SK-N-SH treated with all-trans-retinoic acid at 6 μM for 48 hours (cell line): ENCODE measurements around the gene RHBDD1.
A peak's percentile ranks its signal among the peaks of the same experiment; 100 is the strongest.

ENCODE experiments used
- ATAC-seq: fragments of 200-7000 bp; cut with Tn5 transposase; 3 replicates; pipeline ENCODE4 v1.9.1; 2020; ENCODE audit warnings: mild to moderate bottlenecking, moderate library complexity
- ARNTL ChIP-seq: fragments of 450-650 bp; formaldehyde crosslinking; IDR thresholded peaks from 2 replicates; pipeline ENCODE4 v1.5.0; 2020; ENCODE audit warnings: low read depth, mild to moderate bottlenecking, moderate library complexity, borderline replicate concordance
- CSDC2 ChIP-seq: fragments of 250-450 bp; sonication (Bioruptor Pico); IDR thresholded peaks from 2 replicates; pipeline ENCODE4 v1.5.0; 2020; ENCODE audit warnings: mild to moderate bottlenecking, moderate library complexity
- CSRNP3 ChIP-seq: fragments of 250-450 bp; sonication (Bioruptor Pico); IDR thresholded peaks from 2 replicates; pipeline ENCODE4 v1.5.1; 2021; ENCODE audit warnings: mild to moderate bottlenecking, moderate library complexity
- ESRRG ChIP-seq: fragments of 250-450 bp; sonication (Bioruptor Pico); IDR thresholded peaks from 2 replicates; pipeline ENCODE4 v1.6.1; 2021; ENCODE audit warnings: mild to moderate bottlenecking
- ISL1 ChIP-seq: fragments of 250-450 bp; sonication (Bioruptor Pico); IDR thresholded peaks from 2 replicates; pipeline ENCODE4 v2.1.2; 2022; ENCODE audit warnings: mild to moderate bottlenecking, moderate library complexity
- OSR1 ChIP-seq: fragments of 250-450 bp; sonication (Bioruptor Pico); IDR thresholded peaks from 2 replicates; pipeline ENCODE4 v1.8.0; 2022; ENCODE audit warnings: moderate library complexity, mild to moderate bottlenecking, inconsistent platforms
- PATZ1 ChIP-seq: fragments of 250-450 bp; sonication (Bioruptor Pico); IDR thresholded peaks from 2 replicates; pipeline ENCODE4 v1.8.0; 2020; ENCODE audit warnings: mild to moderate bottlenecking, moderate library complexity, borderline replicate concordance
- POU6F1 ChIP-seq: fragments of 250-450 bp; sonication (Bioruptor Pico); IDR thresholded peaks from 2 replicates; pipeline ENCODE4 v1.8.0; 2021; ENCODE audit warnings: low read depth, mild to moderate bottlenecking, moderate library complexity, borderline replicate concordance
- PPARA ChIP-seq: fragments of 250-450 bp; sonication (Bioruptor Pico); IDR thresholded peaks from 2 replicates; pipeline ENCODE4 v1.5.0; 2020; ENCODE audit warnings: mild to moderate bottlenecking, borderline replicate concordance
- RARB ChIP-seq: fragments of 250-450 bp; sonication (Bioruptor Pico); IDR thresholded peaks from 2 replicates; pipeline ENCODE4 v1.8.0; 2021; ENCODE audit warnings: mild to moderate bottlenecking, moderate library complexity
- SNAI2 ChIP-seq: fragments of 250-450 bp; sonication (Bioruptor Pico); IDR thresholded peaks from 2 replicates; pipeline ENCODE4 v1.5.0; 2020; ENCODE audit warnings: mild to moderate bottlenecking, moderate library complexity
- TCF4 ChIP-seq: fragments of 250-450 bp; sonication (Bioruptor Pico); IDR thresholded peaks from 2 replicates; pipeline ENCODE4 v1.8.0; 2021; ENCODE audit warnings: mild to moderate bottlenecking, moderate library complexity, borderline replicate concordance
- TOX ChIP-seq: fragments of 250-450 bp; sonication (Bioruptor Pico); IDR thresholded peaks from 2 replicates; pipeline ENCODE4 v1.8.0; 2021; ENCODE audit warnings: mild to moderate bottlenecking, moderate library complexity, borderline replicate concordance
- TSHZ2 ChIP-seq: fragments of 250-450 bp; sonication (Bioruptor Pico); IDR thresholded peaks from 2 replicates; pipeline ENCODE4 v1.5.0; 2020; ENCODE audit warnings: mild to moderate bottlenecking, moderate library complexity
- ZC3H10 ChIP-seq: fragments of 250-450 bp; sonication (Bioruptor Pico); IDR thresholded peaks from 2 replicates; pipeline ENCODE4 v1.5.1; 2021; ENCODE audit warnings: mild to moderate bottlenecking, moderate library complexity
- ZFP3 ChIP-seq: fragments of 250-450 bp; sonication (Bioruptor Pico); IDR thresholded peaks from 2 replicates; pipeline ENCODE4 v1.5.0; 2020; ENCODE audit warnings: mild to moderate bottlenecking, moderate library complexity
- ZFP30 ChIP-seq: fragments of 450-650 bp; formaldehyde crosslinking; IDR thresholded peaks from 2 replicates; pipeline ENCODE4 v1.5.0; 2022; ENCODE audit warnings: mild to moderate bottlenecking, moderate library complexity
- ZNF565 ChIP-seq: fragments of 450-650 bp; formaldehyde crosslinking; conservative IDR thresholded peaks from 2 replicates; pipeline ENCODE4 v1.5.0; 2020; ENCODE audit warnings: low read depth, mild to moderate bottlenecking, moderate library complexity
- ZNF70 ChIP-seq: fragments of 450-650 bp; formaldehyde crosslinking; IDR thresholded peaks from 2 replicates; pipeline ENCODE4 v1.5.0; 2020; ENCODE audit warnings: mild to moderate bottlenecking, moderate library complexity
- ZNF8 ChIP-seq: fragments of 450-650 bp; formaldehyde crosslinking; IDR thresholded peaks from 2 replicates; pipeline ENCODE4 v1.5.0; 2020; ENCODE audit warnings: mild to moderate bottlenecking, moderate library complexity

The RHBDD1 gene

GRCh38 chr2:226973816-226974215 is 138.0 kb downstream of the RHBDD1 start:
- no peak for ATAC-seq
- no peak for TF ChIP-seq PATZ1
- no peak for TF ChIP-seq PPARA
- TF ChIP-seq RARB, result no peak
- no peak for TF ChIP-seq TOX
- TF ChIP-seq ZNF70 (CRISPR knock-in tag), result no peak
- TF ChIP-seq ESRRG (CRISPR knock-in tag), result no peak
- TF ChIP-seq ZC3H10 (CRISPR knock-in tag), result no peak
- TF ChIP-seq TSHZ2 (CRISPR knock-in tag), result no peak
- no peak for TF ChIP-seq ZNF565 (CRISPR knock-in tag)
- no peak for TF ChIP-seq OSR1 (CRISPR knock-in tag)

GRCh38 chr2:226977775-226978190 is 141.9 kb downstream of the RHBDD1 start:
- ATAC-seq, result peak; percentile 95

GRCh38 chr2:226978300-226978699 is 142.4 kb downstream of the RHBDD1 start:
- peak; percentile 26; the same call in 2 of the 3 replicates for ATAC-seq
- TF ChIP-seq SNAI2 (CRISPR knock-in tag) (no peak), TSHZ2 (CRISPR knock-in tag) (no peak), TCF4 (no peak)

More at GRCh38 chr2:226977775-226978190, 141.9 kb downstream of the RHBDD1 start:
- TF ChIP-seq TCF4, result no peak
- no peak for TF ChIP-seq RARB
- TF ChIP-seq ISL1, result peak; percentile 63

GRCh38 chr2:226979004-226979403 is 143.2 kb downstream of the RHBDD1 start:
- no peak for ATAC-seq
- TF ChIP-seq SNAI2 (CRISPR knock-in tag), result no peak
- no peak for TF ChIP-seq ZFP30 (CRISPR knock-in tag)
- TF ChIP-seq ZNF565 (CRISPR knock-in tag), result no peak
- TF ChIP-seq OSR1 (CRISPR knock-in tag), result no peak
- no peak for TF ChIP-seq ZFP3
- TF ChIP-seq ZC3H10 (CRISPR knock-in tag), result no peak
- no peak for TF ChIP-seq ARNTL
- TF ChIP-seq POU6F1 (CRISPR knock-in tag), result no peak
- no peak for TF ChIP-seq CSDC2 (CRISPR knock-in tag)
- TF ChIP-seq PATZ1, result no peak
- no peak for TF ChIP-seq PPARA
- TF ChIP-seq ISL1, result no peak
- TF ChIP-seq ZNF70 (CRISPR knock-in tag), result no peak
- no peak for TF ChIP-seq TSHZ2 (CRISPR knock-in tag)
- TF ChIP-seq ZNF8 (CRISPR knock-in tag), result no peak
- no peak for TF ChIP-seq CSRNP3
